Fibroblast of villous mesenchyme (primary cell): ENCODE data around the gene TMX3. TPM values are rescaled to one million over a fixed set of nuclear protein-coding genes. Genes with fewer than 3 reads are reported as not detected.

Source experiments
- DNase-seq: peaks from one replicate; pipeline ENCODE4 v3.0.0-alpha.2; 2010; ENCODE audit warnings: low read depth
- H3K4me3 ChIP-seq: 2 replicates; pipeline ENCODE4 v1.5.1; 2011; ENCODE audit warnings: low read depth, mild to moderate bottlenecking, low read length
- total RNA-seq: library from RNA; depleted of rRNA; stranded (reverse); fragments of >200 nt; gene quantifications from 2 replicates; pipeline ENCODE4 v1.2.3, GENCODE V29; 2012
- TF ChIP-seq, protein P1 (sequence below): IDR thresholded peaks from 2 replicates; pipeline ENCODE4 v1.5.1; 2012; ENCODE audit warnings: low read depth, mild to moderate bottlenecking, low read length; ENCODE audit not compliant: insufficient read depth

The TMX3 gene
- total RNA-seq, 1 donor, result 152 TPM

DNA sequence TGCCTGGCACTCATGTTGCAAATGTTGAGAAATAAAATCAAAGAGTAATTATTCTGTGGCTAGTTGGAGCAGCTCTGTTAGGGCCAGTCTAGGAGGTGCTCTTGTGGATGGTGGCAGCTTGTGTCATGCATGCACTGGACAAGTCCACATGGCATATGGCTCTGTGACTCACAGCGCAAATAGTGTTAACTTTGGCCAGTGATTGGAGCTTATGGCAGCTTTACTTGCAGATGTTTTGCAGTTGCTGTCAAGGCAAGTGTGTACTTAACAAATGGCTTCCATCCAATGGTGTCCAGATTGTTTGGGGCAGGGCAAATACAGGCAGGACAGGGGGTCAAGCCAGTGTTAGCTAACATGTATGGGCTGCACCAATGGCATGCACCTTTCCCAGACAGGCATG, 26.1 kb upstream of the TMX3 start:
- H3K4me3 ChIP-seq, result no peak overlapping the region
- peak; percentile 15 for DNase-seq
- TF ChIP-seq, protein P1, sequence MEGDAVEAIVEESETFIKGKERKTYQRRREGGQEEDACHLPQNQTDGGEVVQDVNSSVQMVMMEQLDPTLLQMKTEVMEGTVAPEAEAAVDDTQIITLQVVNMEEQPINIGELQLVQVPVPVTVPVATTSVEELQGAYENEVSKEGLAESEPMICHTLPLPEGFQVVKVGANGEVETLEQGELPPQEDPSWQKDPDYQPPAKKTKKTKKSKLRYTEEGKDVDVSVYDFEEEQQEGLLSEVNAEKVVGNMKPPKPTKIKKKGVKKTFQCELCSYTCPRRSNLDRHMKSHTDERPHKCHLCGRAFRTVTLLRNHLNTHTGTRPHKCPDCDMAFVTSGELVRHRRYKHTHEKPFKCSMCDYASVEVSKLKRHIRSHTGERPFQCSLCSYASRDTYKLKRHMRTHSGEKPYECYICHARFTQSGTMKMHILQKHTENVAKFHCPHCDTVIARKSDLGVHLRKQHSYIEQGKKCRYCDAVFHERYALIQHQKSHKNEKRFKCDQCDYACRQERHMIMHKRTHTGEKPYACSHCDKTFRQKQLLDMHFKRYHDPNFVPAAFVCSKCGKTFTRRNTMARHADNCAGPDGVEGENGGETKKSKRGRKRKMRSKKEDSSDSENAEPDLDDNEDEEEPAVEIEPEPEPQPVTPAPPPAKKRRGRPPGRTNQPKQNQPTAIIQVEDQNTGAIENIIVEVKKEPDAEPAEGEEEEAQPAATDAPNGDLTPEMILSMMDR, result no peak

DNA sequence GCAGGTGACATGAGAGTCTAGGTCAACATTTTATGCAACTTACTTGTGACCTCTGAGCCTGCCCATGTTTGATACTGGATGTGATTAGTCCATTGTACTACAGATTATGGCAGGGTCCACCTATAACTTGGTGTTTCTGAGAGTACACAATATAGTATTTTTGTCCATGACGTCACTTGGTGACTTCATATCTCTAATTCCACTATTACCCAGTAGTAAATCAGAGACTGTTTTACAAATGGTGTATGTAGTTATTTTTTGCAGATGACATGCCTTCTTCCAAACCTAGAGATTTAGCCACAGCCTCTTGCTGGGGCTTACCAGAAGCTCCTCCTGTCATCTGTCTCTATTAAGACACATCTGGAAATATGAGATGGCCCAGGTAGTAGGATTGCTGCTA, 24.6 kb upstream of the TMX3 start:
- H3K4me3 ChIP-seq, result no peak overlapping the region
- no peak for DNase-seq
- TF ChIP-seq, protein P1, result no peak

DNA sequence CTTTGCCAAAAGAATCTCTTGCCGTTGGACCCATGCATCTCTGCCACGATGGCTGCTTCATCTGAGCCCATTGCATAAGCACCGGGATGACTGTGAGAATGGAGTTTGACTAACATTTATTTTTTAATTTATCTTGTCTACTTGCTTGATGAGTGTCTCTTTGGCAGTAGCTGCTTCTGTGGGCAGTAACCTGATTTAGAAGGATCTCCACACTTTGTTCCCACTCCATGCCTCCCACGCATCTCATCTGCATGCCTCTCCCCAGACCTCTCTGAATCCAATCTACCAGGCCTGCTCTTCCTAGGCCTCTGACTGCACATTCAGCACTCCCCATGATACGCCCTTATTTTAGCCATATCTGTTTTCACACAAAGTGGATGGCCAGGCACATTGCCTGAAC, 23.7 kb upstream of the TMX3 start:
- TF ChIP-seq, protein P1, result no peak
- H3K4me3 ChIP-seq, result no peak overlapping the region
- DNase-seq, result no peak

DNA sequence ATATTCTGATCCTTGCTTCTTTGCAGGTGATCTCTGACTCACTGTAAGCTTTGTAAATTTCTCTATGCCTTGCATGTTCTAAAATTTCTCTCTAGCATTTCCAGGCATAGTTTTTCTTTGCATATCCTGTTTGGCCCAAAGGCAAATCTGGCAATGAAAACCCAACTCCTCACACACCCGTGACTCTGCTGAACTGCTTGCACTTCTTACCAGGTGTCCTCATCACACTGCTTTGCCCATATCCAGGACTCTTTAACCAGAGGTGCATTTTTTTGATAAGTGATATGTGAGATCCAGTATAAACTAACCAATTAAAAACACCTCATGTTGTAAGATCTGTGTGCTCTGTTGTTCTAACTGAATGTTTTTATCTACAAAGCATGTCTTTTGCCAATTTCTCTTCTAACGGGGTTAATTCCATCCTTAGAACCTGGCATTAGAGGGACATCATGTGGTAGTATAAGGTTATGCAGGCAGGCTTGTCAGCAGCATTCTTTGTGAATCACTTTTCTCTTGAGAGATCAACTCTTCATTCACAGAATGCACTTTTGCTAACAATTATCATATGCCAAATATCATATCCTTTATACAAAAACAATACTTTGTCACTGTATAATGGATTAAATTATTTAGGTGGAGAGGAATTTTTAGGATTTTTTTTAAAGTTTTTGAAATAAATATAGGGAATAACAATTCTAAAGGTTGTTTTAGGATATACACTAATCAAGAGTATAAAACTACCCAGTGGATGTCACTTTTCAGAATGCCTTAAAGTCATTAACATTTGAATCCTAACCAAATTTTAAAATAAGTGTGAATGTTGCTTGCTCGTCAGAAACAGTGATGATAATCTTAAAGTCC, 20.8 kb upstream of the TMX3 start:
- TF ChIP-seq, protein P1, result peak; percentile 84
- H3K4me3 ChIP-seq, result no peak overlapping the region
- DNase-seq, result peak; percentile 75

DNA sequence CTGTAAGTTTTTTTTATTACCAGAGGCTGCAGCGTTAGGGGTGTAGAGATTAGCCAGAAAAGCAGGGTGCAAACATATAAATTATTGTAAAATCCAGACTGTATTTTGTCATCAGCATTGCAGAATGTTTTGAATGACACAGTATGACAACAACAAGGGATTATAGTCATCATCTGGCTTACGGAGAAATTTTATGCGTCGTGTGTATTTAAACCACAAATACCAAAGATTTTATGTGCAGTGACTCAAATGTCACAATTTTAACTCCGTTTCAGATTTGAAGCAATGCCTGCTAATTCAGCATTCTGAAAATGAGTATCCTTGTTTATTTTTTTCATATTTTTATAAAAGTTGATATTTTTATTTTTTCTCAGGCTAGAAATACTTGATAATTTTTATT, 19.4 kb upstream of the TMX3 start:
- TF ChIP-seq, protein P1, result no peak
- H3K4me3 ChIP-seq, result no peak overlapping the region
- peak; percentile 54 for DNase-seq

DNA sequence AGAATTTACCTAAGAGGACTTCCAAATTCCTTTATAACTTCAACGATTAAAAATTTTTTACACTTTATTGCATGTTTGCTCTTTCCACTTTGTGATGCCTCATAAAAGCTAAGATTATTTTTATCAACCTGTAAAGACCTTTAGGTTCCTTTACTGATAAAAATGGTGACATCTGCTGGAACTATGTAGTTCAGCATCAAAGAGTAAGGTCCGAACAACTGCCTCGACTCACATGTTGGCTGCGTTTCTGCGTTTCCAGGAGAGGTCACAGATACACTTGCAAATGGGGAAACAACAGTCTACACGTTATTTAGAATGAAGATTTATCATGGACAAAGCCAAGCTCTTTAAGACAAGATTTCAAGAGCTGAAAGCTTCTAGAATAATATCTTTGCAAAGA, 18.8 kb upstream of the TMX3 start:
- TF ChIP-seq, protein P1, result peak; percentile 5
- H3K4me3 ChIP-seq, result no peak overlapping the region
- peak; percentile 19 for DNase-seq
